Measurements from ENCODE around the gene CFAP251. TPM values are rescaled to one million over a fixed set of nuclear protein-coding genes. Genes with fewer than 3 reads are reported as not detected.

The CFAP251 gene
- total and polyA plus RNA-seq, 10 of the 15 experiments (the other 5 are each of a cell fraction or from before 2014, with no cell fraction given): 0.10 to 0.97 (median 0.64) TPM

GRCh38 chr12:122043476-122043875 lies 125.1 kb downstream of the CFAP251 start:
- Histone ChIP-seq H3K9ac (ENCODE audit: control insufficient read depth, insufficient read depth, low read length) (no peak overlapping the region), H3K9me3 (replicated peaks; ENCODE audit: control insufficient read depth, insufficient read depth, low read length) (no peaks in the 10 kb centered on the region), H3K27me3 (replicated peaks in 1 of 2; ENCODE audit: control insufficient read depth in 2 of 2, insufficient read depth in 2 of 2, low read length in 1 of 2) (no peaks in the 10 kb centered on the region; a peak in 1 of 4 replicates), H3K36me3 (ENCODE audit: control insufficient read depth in 2 of 2, insufficient read depth in 2 of 2, low read length in 1 of 2) (no peaks in the 10 kb centered on the region; a peak in 1 of 4 replicates), H3K27ac (ENCODE audit: control insufficient read depth, insufficient read depth) (no peak overlapping the region), H4K20me1 (ENCODE audit: control insufficient read depth, insufficient read depth) (no peaks in the 10 kb centered on the region), H3K79me2 (ENCODE audit: control insufficient read depth, insufficient read depth, low read length) (no peaks in the 10 kb centered on the region), H3K4me3 (no peak overlapping the region), H3K4me2 (ENCODE audit: control insufficient read depth, insufficient read depth) (no peak overlapping the region), H3K4me1 (ENCODE audit: control insufficient read depth, insufficient read depth, low read length) (no peaks in the 10 kb centered on the region), H2AFZ (ENCODE audit: control insufficient read depth, low read depth, low read length) (no peak overlapping the region)
- RAD21 ChIA-PET (ENCODE audit: unreplicated experiment): no interaction called here
- CTCF ChIA-PET: no interaction called here
- 90% methylated on average over 12 of the region's 15 CpGs for WGBS (ENCODE audit: insufficient coverage, insufficient replicate concordance, low lambda C conversion rate, missing lambda C conversion rate)
- SMC1A ChIA-PET (ENCODE audit: uncharacterized antibody, unreplicated experiment): no interaction called here
- FAIRE-seq: no peak
- no peak for DNase-seq (ENCODE audit: low read depth, low spot score)
- ATAC-seq: no peak
- intact Hi-C loops (cut with micrococcal nuclease; ENCODE audit: unreplicated experiment): no loop called here
- BruUV-seq (replicated peaks): no TSS peak
- POLR2A ChIA-PET: no interaction called here
- in situ Hi-C loops (cut with MboI): no loop called here
- TF ChIP-seq E2F8 (IDR thresholded peaks at IDR 0.05; ENCODE audit: low read depth, partially characterized antibody) (no peak), IKZF1 (conservative IDR thresholded peaks at IDR 0.05) (no peak), RAD51 (IDR thresholded peaks at IDR 0.05) (no peak), STAT3 (IDR thresholded peaks at IDR 0.05; ENCODE audit: low read depth, low read length) (no peak), USF2 (IDR thresholded peaks at IDR 0.05; ENCODE audit: borderline replicate concordance, low read depth, low read length) (no peak), KAT2A (conservative IDR thresholded peaks at IDR 0.05; ENCODE audit: control insufficient read depth, low read depth, low read length) (no peak), WRNIP1 (IDR thresholded peaks at IDR 0.05; ENCODE audit: borderline replicate concordance, low read depth, low read length) (no peak), FOXK2 (IDR thresholded peaks at IDR 0.05) (no peak), NRF1 (conservative IDR thresholded peaks at IDR 0.05; ENCODE audit: low read depth, low read length) (no peak), MYB (IDR thresholded peaks at IDR 0.05; ENCODE audit: borderline replicate concordance, low read depth, low read length) (no peak), E2F4 (IDR thresholded peaks at IDR 0.05; ENCODE audit: low read depth, low read length) (no peak), NFYA (IDR thresholded peaks at IDR 0.05; ENCODE audit: borderline replicate concordance, low read depth, low read length) (no peak), SUPT20H (IDR thresholded peaks at IDR 0.05; ENCODE audit: borderline replicate concordance, control insufficient read depth, low read depth, low read length) (no peak), TARDBP (IDR thresholded peaks at IDR 0.05; ENCODE audit: borderline replicate concordance) (no peak), ETV6 (conservative IDR thresholded peaks at IDR 0.05 in 1 of 2, IDR thresholded peaks at IDR 0.05 in 1 of 2; ENCODE audit: borderline replicate concordance in 1 of 2, low read depth in 1 of 2) (no peak)

Data from GM12878 (cell line).